Measurements from ENCODE around the gene STMN1.
A peak's percentile ranks its signal among the peaks of the same experiment; 100 is the strongest.
"Not testable (repeated sequence)": the region's sequence is repeated elsewhere in the genome, so short reads cannot be mapped to it uniquely, and the experiment has no call there.

STMN1 gene

GRCh38 chr1:25905680-25906643 is at the start of gene STMN1:
TSS of gene STMN1 (minus strand) at chr1:25906419. CDS start at chr1:25904676, 1,743 bp downstream.
- peak within 1 kb of the TSS; percentile 94 for H3K4me3 ChIP-seq (ENCODE audit: low read length)
- no peak for TF ChIP-seq ZNF274 (IDR thresholded peaks at IDR 0.05; ENCODE audit: low read depth, low read length)

- H3K4me3 ChIP-seq (ENCODE audit: low read length), result no peak overlapping the region
- no peak for TF ChIP-seq ZNF274 (IDR thresholded peaks at IDR 0.05; ENCODE audit: low read depth, low read length)
These were observed 49.3 kb upstream of the STMN1 start for GRCh38 chr1:25955553-25955952.

GRCh38 chr1:25954282-25954938 is 48.2 kb upstream of the STMN1 start:
- no peak for TF ChIP-seq ZNF274 (IDR thresholded peaks at IDR 0.05; ENCODE audit: low read depth, low read length)
- no peak overlapping the region for H3K4me3 ChIP-seq (ENCODE audit: low read length)

- TF ChIP-seq ZNF274 (IDR thresholded peaks at IDR 0.05; ENCODE audit: low read depth, low read length), result no peak
- H3K4me3 ChIP-seq (ENCODE audit: low read length), result no peak overlapping the region
These were observed 46.7 kb upstream of the STMN1 start for GRCh38 chr1:25952841-25953401.

- no peak overlapping the region for H3K4me3 ChIP-seq (ENCODE audit: low read length)
- TF ChIP-seq ZNF274 (IDR thresholded peaks at IDR 0.05; ENCODE audit: low read depth, low read length), result no peak
These were observed 42.4 kb upstream of the STMN1 start for GRCh38 chr1:25948641-25949040.

- H3K4me3 ChIP-seq (ENCODE audit: low read length), result no peak overlapping the region
- no peak for TF ChIP-seq ZNF274 (IDR thresholded peaks at IDR 0.05; ENCODE audit: low read depth, low read length)
These were observed 40.8 kb upstream of the STMN1 start for GRCh38 chr1:25947027-25947426.

GRCh38 chr1:25945761-25946160 is 39.5 kb upstream of the STMN1 start:
- H3K4me3 ChIP-seq (ENCODE audit: low read length), result no peak overlapping the region
- TF ChIP-seq ZNF274 (IDR thresholded peaks at IDR 0.05; ENCODE audit: low read depth, low read length), result no peak

GRCh38 chr1:25944986-25945385 is 38.8 kb upstream of the STMN1 start:
- H3K4me3 ChIP-seq (ENCODE audit: low read length), result no peak overlapping the region
- no peak for TF ChIP-seq ZNF274 (IDR thresholded peaks at IDR 0.05; ENCODE audit: low read depth, low read length)

DNA sequence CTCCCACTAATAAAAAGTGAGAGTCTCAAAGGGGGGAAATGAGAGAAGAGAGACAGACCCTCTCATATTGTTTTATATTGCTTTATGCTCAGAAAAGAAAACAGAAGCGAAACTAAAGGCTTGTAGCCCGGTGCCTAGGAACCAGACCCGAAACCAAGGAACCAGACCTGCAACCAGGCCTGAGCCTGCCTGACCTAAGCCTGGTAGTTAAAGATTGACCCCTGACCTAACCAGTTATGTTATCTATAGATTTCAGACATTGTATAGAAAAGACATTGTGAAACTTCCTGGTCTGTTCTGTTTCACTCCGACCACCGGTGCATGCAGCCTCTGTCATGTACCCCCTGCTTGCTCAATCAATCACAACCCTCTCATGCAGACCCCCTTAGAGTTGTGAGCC is 37.3 kb upstream of the STMN1 start:
- H3K4me3 ChIP-seq (ENCODE audit: low read length), result not testable (repeated sequence)

DNA sequence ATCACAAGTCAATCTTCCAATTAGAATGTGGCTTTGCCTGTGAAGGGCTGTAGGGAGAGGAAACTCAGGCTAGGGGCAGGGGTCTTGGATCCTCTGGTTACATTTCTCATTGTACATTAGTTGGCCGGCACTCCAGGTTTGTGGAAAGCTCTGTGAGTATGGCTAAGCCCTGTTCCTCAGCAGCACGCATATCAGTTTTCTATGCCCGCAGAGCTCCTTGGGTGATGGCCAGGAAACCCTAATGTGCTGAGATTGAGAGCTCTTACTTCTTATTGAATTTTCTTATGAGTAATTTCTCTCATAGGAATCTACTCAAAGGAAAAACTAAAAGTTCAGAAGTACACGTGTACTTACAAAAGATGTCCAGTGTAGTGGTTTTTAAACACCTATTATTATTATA is 30.7 kb upstream of the STMN1 start:
- no peak overlapping the region for H3K4me3 ChIP-seq (ENCODE audit: low read length)
- TF ChIP-seq ZNF274 (IDR thresholded peaks at IDR 0.05; ENCODE audit: low read depth, low read length), result no peak

GRCh38 chr1:25933479-25934365 is 27.5 kb upstream of the STMN1 start:
- no peak for TF ChIP-seq ZNF274 (IDR thresholded peaks at IDR 0.05; ENCODE audit: low read depth, low read length)
- no peak overlapping the region for H3K4me3 ChIP-seq (ENCODE audit: low read length)

DNA sequence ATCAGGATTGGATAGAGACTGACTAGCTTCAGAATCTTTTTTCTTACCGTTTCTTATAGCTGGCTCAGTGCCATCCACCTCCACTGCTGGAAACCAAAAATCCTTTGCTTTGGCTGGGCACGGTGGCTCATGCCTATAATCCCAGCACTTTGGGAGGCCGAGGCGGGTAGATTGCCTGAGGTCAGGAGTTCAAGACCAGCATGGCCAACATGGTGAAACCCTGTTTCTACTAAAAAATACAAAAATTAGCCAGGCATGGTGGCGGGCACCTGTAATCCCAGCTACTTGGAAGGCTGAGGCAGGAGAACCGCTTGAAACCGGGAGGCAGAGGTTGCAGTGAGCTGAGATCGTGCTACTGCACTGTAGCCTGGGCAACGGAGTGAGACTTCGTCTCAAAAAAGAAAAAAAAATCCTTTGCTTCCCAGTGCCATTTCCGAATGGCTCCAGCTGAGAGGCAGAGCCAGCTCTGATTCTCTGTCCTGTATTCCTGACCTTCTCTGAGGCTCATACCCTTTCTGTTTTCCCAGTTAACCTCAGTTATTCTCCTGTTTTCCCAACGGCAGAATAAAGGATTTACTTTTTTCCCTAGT is 26.7 kb upstream of the STMN1 start:
- H3K4me3 ChIP-seq (ENCODE audit: low read length), result not testable (repeated sequence)

DNA sequence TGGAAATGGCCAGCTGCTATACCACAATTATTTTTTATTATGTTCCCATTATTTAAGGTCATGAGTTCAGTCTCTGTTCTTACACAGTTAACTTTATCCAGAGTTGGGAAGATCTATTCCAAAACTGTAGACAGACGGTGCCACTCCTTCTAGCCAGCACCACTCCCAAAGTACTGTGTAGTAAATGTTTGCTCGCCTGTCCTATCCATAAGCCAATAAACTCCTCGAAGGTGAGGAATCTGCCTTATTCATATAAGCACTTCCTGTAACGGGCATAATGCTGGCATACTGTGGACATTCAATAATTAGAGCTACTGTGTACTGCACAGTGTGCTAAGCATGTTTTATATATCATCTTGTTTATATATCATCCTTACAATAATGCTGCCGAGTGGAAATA is 26.1 kb upstream of the STMN1 start:
- no peak for TF ChIP-seq ZNF274 (IDR thresholded peaks at IDR 0.05; ENCODE audit: low read depth, low read length)
- no peak overlapping the region for H3K4me3 ChIP-seq (ENCODE audit: low read length)

- TF ChIP-seq ZNF274 (IDR thresholded peaks at IDR 0.05; ENCODE audit: low read depth, low read length), result no peak
- H3K4me3 ChIP-seq (ENCODE audit: low read length), result no peak overlapping the region
These were observed 22.8 kb upstream of the STMN1 start for GRCh38 chr1:25929016-25929415.
